Measurements from ENCODE around the gene IRF4.
"Not testable (repeated sequence)": the region's sequence is repeated elsewhere in the genome, so short reads cannot be mapped to it uniquely, and the experiment has no call there.

The IRF4 gene

DNA sequence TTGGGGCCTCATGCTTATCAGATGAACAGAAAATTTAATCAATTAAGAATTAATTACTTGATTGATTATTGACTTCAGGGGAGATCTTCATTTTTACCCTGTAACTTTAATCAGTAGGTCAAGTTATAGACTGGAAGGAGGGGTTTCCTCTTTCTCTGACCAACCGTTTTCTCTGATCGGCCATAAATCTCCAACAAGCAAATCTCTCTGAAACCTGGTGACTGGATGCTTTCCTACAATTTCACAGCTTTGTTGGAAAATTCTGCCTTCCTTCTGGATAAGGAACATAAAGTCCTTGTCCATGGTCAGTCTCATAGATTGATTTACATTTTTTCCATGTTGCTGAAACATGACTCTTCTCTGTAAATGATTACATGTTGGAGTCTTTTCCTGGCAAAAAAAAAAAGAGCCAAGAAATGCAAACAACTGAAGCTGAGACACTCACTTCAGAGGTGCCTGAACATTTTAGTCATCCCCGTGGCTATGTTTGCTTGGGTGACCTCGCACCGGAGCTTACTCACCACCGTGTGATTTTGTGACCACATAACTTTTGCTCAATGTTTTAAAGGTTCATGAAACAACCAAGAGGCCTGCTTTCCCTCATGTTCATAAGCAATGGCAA, 31.0 kb downstream of the IRF4 start:
- H3K27me3 ChIP-seq (replicated peaks in 2 of 5; ENCODE audit: control insufficient read depth in 4 of 5, insufficient read depth in 5 of 5, low read length in 4 of 5): no peaks in the 10 kb centered on the region
- H3K36me3 ChIP-seq (ENCODE audit: control insufficient read depth in 4 of 4, insufficient read depth in 4 of 4, low read length in 3 of 4): no peaks in the 10 kb centered on the region
- H3K9me3 ChIP-seq (ENCODE audit: control extremely low read depth in 1 of 5, control insufficient read depth in 4 of 5, insufficient read depth in 2 of 5, low read depth in 1 of 5, low read length in 4 of 5): peaks cover 0 to 10% (median 3%) of the 10 kb centered on the region in 5 experiments
- peak in 2 of 3 donors; percentile 19 to 42 for DNase-seq
- WGBS (ENCODE audit: insufficient coverage): 92% methylated on average over 4 of the region's 6 CpGs
- H3K4me3 ChIP-seq (ENCODE audit: control insufficient read depth in 1 of 7, extremely low read depth in 1 of 7, insufficient read depth in 4 of 7, low read depth in 2 of 7, low read length in 6 of 7): no peak overlapping the region
- no peaks in the 10 kb centered on the region for H3K4me1 ChIP-seq (ENCODE audit: control extremely low read depth in 1 of 4, control insufficient read depth in 4 of 4, insufficient read depth in 4 of 4, low read length in 3 of 4)
- CTCF ChIA-PET: no interaction called here
- POLR2A ChIA-PET: interaction anchor here (0.7 kb wide), 1 partner anchor 24 kb away, joined by 4 read pairs; no protein-coding TSS in a partner anchor
- no peak overlapping the region for H3K27ac ChIP-seq (ENCODE audit: insufficient read depth in 1 of 2, low read depth in 1 of 2, low read length in 2 of 2, poor library complexity in 1 of 2, severe bottlenecking in 2 of 2)

DNA sequence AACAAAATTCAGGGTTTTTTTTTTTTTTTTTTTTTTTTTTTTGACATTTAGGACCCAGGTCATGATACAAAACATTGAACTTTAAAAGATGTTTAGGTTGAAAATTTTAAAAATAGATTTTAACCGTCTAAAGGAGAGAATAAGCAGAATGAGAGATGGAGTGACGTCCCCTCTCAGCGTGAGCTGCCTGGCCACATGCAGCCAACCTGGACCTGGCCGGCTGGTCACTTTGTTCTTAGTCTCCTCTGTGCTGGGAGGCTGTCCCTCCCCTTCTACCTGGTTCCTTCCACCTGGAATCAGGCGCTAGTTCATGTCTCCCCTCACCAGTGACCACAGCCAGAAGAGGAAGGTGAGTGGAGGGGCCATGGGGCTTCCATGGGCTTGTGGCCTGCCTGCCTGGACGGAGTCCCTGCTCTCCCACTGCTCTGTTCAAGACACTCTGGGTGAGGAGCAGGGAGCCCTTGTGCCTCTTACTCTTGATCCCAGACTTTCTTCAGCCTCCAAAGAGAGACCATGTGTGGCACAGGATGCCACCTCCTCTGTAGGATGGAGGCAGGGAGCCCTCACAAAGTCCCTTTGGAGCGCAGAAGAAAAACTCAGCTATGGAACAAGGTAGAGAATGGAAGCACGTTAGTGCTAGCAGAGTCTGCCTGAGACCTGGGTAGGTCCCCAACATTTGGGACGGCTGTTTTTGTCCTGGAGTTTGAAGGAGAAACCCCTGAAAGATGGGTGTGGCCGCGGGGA, 31.7 kb downstream of the IRF4 start:
- peaks cover 0 to 10% (median 3%) of the 10 kb centered on the region in 5 experiments for H3K9me3 ChIP-seq (ENCODE audit: control extremely low read depth in 1 of 5, control insufficient read depth in 4 of 5, insufficient read depth in 2 of 5, low read depth in 1 of 5, low read length in 4 of 5)
- WGBS (ENCODE audit: insufficient coverage): 94% methylated on average over 10 of the region's 11 CpGs
- H3K36me3 ChIP-seq (ENCODE audit: control insufficient read depth in 4 of 4, insufficient read depth in 4 of 4, low read length in 3 of 4): no peaks in the 10 kb centered on the region
- ChIA-PET CTCF (no interaction called here), POLR2A (interaction anchor here (0.7 kb wide), 1 partner anchor 25 kb away, joined by 4 read pairs; no protein-coding TSS in a partner anchor)
- peaks cover 0 to 1% (median 0%) of the 10 kb centered on the region in 5 experiments for H3K27me3 ChIP-seq (replicated peaks in 2 of 5; ENCODE audit: control insufficient read depth in 4 of 5, insufficient read depth in 5 of 5, low read length in 4 of 5)
- DNase-seq: no peak
- no peak overlapping the region for H3K4me3 ChIP-seq (ENCODE audit: control insufficient read depth in 1 of 7, extremely low read depth in 1 of 7, insufficient read depth in 4 of 7, low read depth in 2 of 7, low read length in 6 of 7)
- H3K4me1 ChIP-seq (ENCODE audit: control extremely low read depth in 1 of 4, control insufficient read depth in 4 of 4, insufficient read depth in 4 of 4, low read length in 3 of 4): no peaks in the 10 kb centered on the region
- H3K27ac ChIP-seq (ENCODE audit: insufficient read depth in 1 of 2, low read depth in 1 of 2, low read length in 2 of 2, poor library complexity in 1 of 2, severe bottlenecking in 2 of 2): no peak overlapping the region

DNA sequence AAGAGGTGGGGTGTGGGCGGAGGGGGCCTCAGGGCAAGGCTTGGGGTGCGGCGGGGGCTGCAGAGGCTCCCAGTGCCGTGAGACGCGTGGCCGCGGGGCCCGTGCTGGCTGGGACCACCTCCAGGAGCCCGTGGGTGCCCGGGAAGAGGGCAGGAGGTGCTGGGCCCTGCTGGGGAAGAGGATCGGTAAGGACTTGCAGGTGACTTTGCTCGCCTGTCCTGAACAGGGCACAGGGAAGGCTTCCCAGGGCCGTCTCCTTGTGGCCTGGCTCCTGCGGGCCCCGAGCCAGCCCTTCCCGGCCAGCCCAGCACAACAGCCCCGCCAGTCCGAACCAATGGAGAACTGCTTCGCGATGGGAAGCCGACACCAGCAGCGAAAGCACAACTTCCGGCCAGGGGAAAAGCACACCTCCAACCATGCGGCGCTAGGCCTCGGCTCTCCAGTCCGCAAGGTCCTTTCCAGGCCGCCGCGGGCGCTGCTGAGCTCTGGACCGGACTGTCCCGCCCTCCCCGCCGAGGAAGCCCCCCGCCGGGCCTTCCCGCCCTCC, 32.3 kb downstream of the IRF4 start:
- H3K36me3 ChIP-seq (ENCODE audit: control insufficient read depth in 4 of 4, insufficient read depth in 4 of 4, low read length in 3 of 4): no peaks in the 10 kb centered on the region
- H3K4me3 ChIP-seq (ENCODE audit: control insufficient read depth in 1 of 7, extremely low read depth in 1 of 7, insufficient read depth in 4 of 7, low read depth in 2 of 7, low read length in 6 of 7): no peak overlapping the region
- peaks cover 0 to 10% (median 3%) of the 10 kb centered on the region in 5 experiments for H3K9me3 ChIP-seq (ENCODE audit: control extremely low read depth in 1 of 5, control insufficient read depth in 4 of 5, insufficient read depth in 2 of 5, low read depth in 1 of 5, low read length in 4 of 5)
- 97% methylated on average over 30 of the region's 39 CpGs for WGBS (ENCODE audit: insufficient coverage)
- H3K4me1 ChIP-seq (ENCODE audit: control extremely low read depth in 1 of 4, control insufficient read depth in 4 of 4, insufficient read depth in 4 of 4, low read length in 3 of 4): no peaks in the 10 kb centered on the region
- H3K27ac ChIP-seq (ENCODE audit: insufficient read depth in 1 of 2, low read depth in 1 of 2, low read length in 2 of 2, poor library complexity in 1 of 2, severe bottlenecking in 2 of 2): no peak overlapping the region
- H3K27me3 ChIP-seq (replicated peaks in 2 of 5; ENCODE audit: control insufficient read depth in 4 of 5, insufficient read depth in 5 of 5, low read length in 4 of 5): peaks cover 0 to 2% (median 0%) of the 10 kb centered on the region in 5 experiments
- DNase-seq: no peak
- POLR2A ChIA-PET: no interaction called here
- CTCF ChIA-PET: no interaction called here

- no peak overlapping the region for H3K4me3 ChIP-seq (ENCODE audit: control insufficient read depth in 1 of 7, extremely low read depth in 1 of 7, insufficient read depth in 4 of 7, low read depth in 2 of 7, low read length in 6 of 7)
- ChIA-PET CTCF (no interaction called here), POLR2A (no interaction called here)
- H3K27me3 ChIP-seq (replicated peaks in 2 of 5; ENCODE audit: control insufficient read depth in 4 of 5, insufficient read depth in 5 of 5, low read length in 4 of 5): peaks cover 0 to 3% (median 0%) of the 10 kb centered on the region in 5 experiments
- WGBS (ENCODE audit: insufficient coverage): 93% methylated on average over 19 of the region's 27 CpGs
- H3K36me3 ChIP-seq (ENCODE audit: control insufficient read depth in 4 of 4, insufficient read depth in 4 of 4, low read length in 3 of 4): no peaks in the 10 kb centered on the region
- H3K9me3 ChIP-seq (ENCODE audit: control extremely low read depth in 1 of 5, control insufficient read depth in 4 of 5, insufficient read depth in 2 of 5, low read depth in 1 of 5, low read length in 4 of 5): peaks cover 0 to 10% (median 3%) of the 10 kb centered on the region in 5 experiments
- no peak overlapping the region for H3K27ac ChIP-seq (ENCODE audit: insufficient read depth in 1 of 2, low read depth in 1 of 2, low read length in 2 of 2, poor library complexity in 1 of 2, severe bottlenecking in 2 of 2)
- H3K4me1 ChIP-seq (ENCODE audit: control extremely low read depth in 1 of 4, control insufficient read depth in 4 of 4, insufficient read depth in 4 of 4, low read length in 3 of 4): no peaks in the 10 kb centered on the region
- DNase-seq: no peak
These were observed 33.3 kb downstream of the IRF4 start for GRCh38 chr6:424741-425417.

DNA sequence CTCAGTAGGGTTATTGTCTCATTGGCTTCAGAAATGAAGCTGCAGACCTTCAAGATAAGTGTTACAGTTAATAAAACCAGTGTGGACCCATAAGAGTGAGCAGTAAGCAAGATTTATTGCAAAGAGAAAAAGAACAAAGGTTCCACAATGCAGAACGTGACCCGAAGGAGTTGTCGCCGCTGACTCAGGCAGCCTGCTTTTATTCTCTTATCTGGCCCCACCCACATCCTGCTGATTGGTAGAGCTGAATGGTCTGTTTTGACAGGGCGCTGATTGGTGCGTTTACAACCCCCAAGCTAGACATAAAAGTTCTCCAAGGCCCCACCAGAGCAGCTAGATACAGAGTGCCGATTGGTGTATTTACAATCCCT, 33.9 kb downstream of the IRF4 start:
- H3K4me3 ChIP-seq (ENCODE audit: control insufficient read depth in 1 of 7, extremely low read depth in 1 of 7, insufficient read depth in 4 of 7, low read depth in 2 of 7, low read length in 6 of 7); CTCF ChIA-PET; H3K27me3 ChIP-seq (replicated peaks in 2 of 5; ENCODE audit: control insufficient read depth in 4 of 5, insufficient read depth in 5 of 5, low read length in 4 of 5); H3K4me1 ChIP-seq (ENCODE audit: control extremely low read depth in 1 of 4, control insufficient read depth in 4 of 4, insufficient read depth in 4 of 4, low read length in 3 of 4); DNase-seq; H3K36me3 ChIP-seq (ENCODE audit: control insufficient read depth in 4 of 4, insufficient read depth in 4 of 4, low read length in 3 of 4); H3K27ac ChIP-seq (ENCODE audit: insufficient read depth in 1 of 2, low read depth in 1 of 2, low read length in 2 of 2, poor library complexity in 1 of 2, severe bottlenecking in 2 of 2); POLR2A ChIA-PET: not testable (repeated sequence)
- peaks cover 0 to 10% (median 3%) of the 10 kb centered on the region in 5 experiments for H3K9me3 ChIP-seq (ENCODE audit: control extremely low read depth in 1 of 5, control insufficient read depth in 4 of 5, insufficient read depth in 2 of 5, low read depth in 1 of 5, low read length in 4 of 5)
- 97% methylated on average over 7 of the region's 7 CpGs for WGBS (ENCODE audit: insufficient coverage)

DNA sequence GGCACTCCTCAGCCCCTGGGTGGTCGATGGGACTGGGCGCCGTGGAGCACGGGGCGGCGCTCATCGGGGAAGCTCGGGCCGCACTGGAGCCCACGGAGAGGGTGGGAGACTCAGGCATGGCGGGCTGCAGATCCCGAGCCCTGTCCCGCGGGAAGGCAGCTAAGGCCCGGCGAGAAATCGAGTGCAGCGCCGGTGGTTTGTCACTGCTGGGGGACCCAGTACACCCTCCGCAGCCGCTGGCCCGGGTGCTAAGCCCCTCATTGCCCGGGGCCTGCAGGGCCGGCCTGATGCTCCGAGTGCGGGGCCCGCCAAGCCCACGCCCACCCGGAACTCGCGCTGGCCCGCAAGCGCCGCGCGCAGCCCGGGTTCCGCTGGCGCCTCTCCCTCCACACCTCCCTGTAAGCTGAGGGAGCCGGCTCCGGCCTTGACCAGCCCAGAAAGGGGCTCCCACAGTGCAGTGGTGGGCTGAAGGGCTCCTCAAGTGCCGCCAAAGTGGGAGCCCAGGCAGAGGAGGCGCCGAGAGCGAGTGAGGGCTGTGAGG, 34.7 kb downstream of the IRF4 start:
- CTCF ChIA-PET; H3K36me3 ChIP-seq (ENCODE audit: control insufficient read depth in 4 of 4, insufficient read depth in 4 of 4, low read length in 3 of 4); H3K4me3 ChIP-seq (ENCODE audit: control insufficient read depth in 1 of 7, extremely low read depth in 1 of 7, insufficient read depth in 4 of 7, low read depth in 2 of 7, low read length in 6 of 7); H3K4me1 ChIP-seq (ENCODE audit: control extremely low read depth in 1 of 4, control insufficient read depth in 4 of 4, insufficient read depth in 4 of 4, low read length in 3 of 4); H3K9me3 ChIP-seq (ENCODE audit: control extremely low read depth in 1 of 5, control insufficient read depth in 4 of 5, insufficient read depth in 2 of 5, low read depth in 1 of 5, low read length in 4 of 5); DNase-seq; H3K27me3 ChIP-seq (replicated peaks in 2 of 5; ENCODE audit: control insufficient read depth in 4 of 5, insufficient read depth in 5 of 5, low read length in 4 of 5); H3K27ac ChIP-seq (ENCODE audit: insufficient read depth in 1 of 2, low read depth in 1 of 2, low read length in 2 of 2, poor library complexity in 1 of 2, severe bottlenecking in 2 of 2); POLR2A ChIA-PET: not testable (repeated sequence)
- 96% methylated on average over 25 of the region's 45 CpGs for WGBS (ENCODE audit: insufficient coverage)

Data from common myeloid progenitor, CD34-positive (primary cell).